Measurements from ENCODE around the gene GRHL1. TPM values are rescaled to one million over a fixed set of nuclear protein-coding genes. Genes with fewer than 3 reads are reported as not detected.
A peak's percentile ranks its signal among the peaks of the same experiment; 100 is the strongest.
"Not testable (repeated sequence)": the region's sequence is repeated elsewhere in the genome, so short reads cannot be mapped to it uniquely, and the experiment has no call there.

The GRHL1 gene
- total and polyA plus RNA-seq, 2 experiments from 2014 or later = 0.92 to 1.5 TPM

- Histone ChIP-seq H3K4me1 (ENCODE audit: low read depth) (no peaks in the 10 kb centered on the region), H3K27me3 (no peaks in the 10 kb centered on the region), H3K36me3 (peaks cover 9% of the 10 kb centered on the region), H3K9me3 (ENCODE audit: low read depth) (no peaks in the 10 kb centered on the region), H3K4me3 (no peak overlapping the region), H3K27ac (no peak overlapping the region)
- no peak for DNase-seq (ENCODE audit: low read depth in 1 of 2, low spot score in 1 of 2)
- no peak for TF ChIP-seq CTCF (IDR thresholded peaks at IDR 0.05; ENCODE audit: low read depth, low read length)
Observed at GRCh38 chr2:9910699-9911098, 40.8 kb upstream of the GRHL1 start.

GRCh38 chr2:9912468-9912867, 39.0 kb upstream of the GRHL1 start:
- TF ChIP-seq CTCF (IDR thresholded peaks at IDR 0.05; ENCODE audit: low read depth, low read length) = no peak
- Histone ChIP-seq H3K27me3 (no peaks in the 10 kb centered on the region), H3K36me3 (peaks cover 13% of the 10 kb centered on the region)

GRCh38 chr2:9914384-9915065, 37.0 kb upstream of the GRHL1 start:
- peak; percentile 25 for TF ChIP-seq CTCF (IDR thresholded peaks at IDR 0.05; ENCODE audit: low read depth, low read length)
- H3K36me3 ChIP-seq = peaks cover 18% of the 10 kb centered on the region

More at GRCh38 chr2:9912468-9912867, 39.0 kb upstream of the GRHL1 start:
- Histone ChIP-seq H3K27ac (no peak overlapping the region), H3K4me3 (no peak overlapping the region), H3K4me1 (ENCODE audit: low read depth) (no peaks in the 10 kb centered on the region), H3K9me3 (ENCODE audit: low read depth) (no peaks in the 10 kb centered on the region)
- no peak for DNase-seq (ENCODE audit: low read depth in 1 of 2, low spot score in 1 of 2)

GRCh38 chr2:9918275-9918674, 33.2 kb upstream of the GRHL1 start:
- Histone ChIP-seq H3K9me3 (ENCODE audit: low read depth) (no peaks in the 10 kb centered on the region), H3K4me3 (no peak overlapping the region), H3K36me3 (peaks cover 21% of the 10 kb centered on the region), H3K4me1 (ENCODE audit: low read depth) (no peaks in the 10 kb centered on the region), H3K27ac (peak overlapping the region; percentile 44), H3K27me3 (no peaks in the 10 kb centered on the region)
- peak in 1 of 2 donors; percentile 16 for DNase-seq (ENCODE audit: low read depth in 1 of 2, low spot score in 1 of 2)
- TF ChIP-seq CTCF (IDR thresholded peaks at IDR 0.05; ENCODE audit: low read depth, low read length) = no peak

More at GRCh38 chr2:9914384-9915065, 37.0 kb upstream of the GRHL1 start:
- Histone ChIP-seq H3K4me3 (no peak overlapping the region), H3K9me3 (ENCODE audit: low read depth) (no peaks in the 10 kb centered on the region), H3K27ac (no peak overlapping the region), H3K27me3 (no peaks in the 10 kb centered on the region), H3K4me1 (ENCODE audit: low read depth) (no peaks in the 10 kb centered on the region)
- DNase-seq (ENCODE audit: low read depth in 1 of 2, low spot score in 1 of 2) = peak in 1 of 2 donors; percentile 68

- Histone ChIP-seq H3K4me3 (no peak overlapping the region), H3K9me3 (ENCODE audit: low read depth) (no peaks in the 10 kb centered on the region), H3K27ac (no peak overlapping the region), H3K4me1 (ENCODE audit: low read depth) (no peaks in the 10 kb centered on the region), H3K27me3 (no peaks in the 10 kb centered on the region), H3K36me3 (peaks cover 19% of the 10 kb centered on the region)
- DNase-seq (ENCODE audit: low read depth in 1 of 2, low spot score in 1 of 2) = no peak
- no peak for TF ChIP-seq CTCF (IDR thresholded peaks at IDR 0.05; ENCODE audit: low read depth, low read length)
Observed at GRCh38 chr2:9919512-9919911, 32.0 kb upstream of the GRHL1 start.

GRCh38 chr2:9927020-9927419, 24.5 kb upstream of the GRHL1 start:
- H3K4me1 ChIP-seq (ENCODE audit: low read depth); H3K27ac ChIP-seq; DNase-seq (ENCODE audit: low read depth in 1 of 2, low spot score in 1 of 2); H3K27me3 ChIP-seq; H3K36me3 ChIP-seq; H3K4me3 ChIP-seq; H3K9me3 ChIP-seq (ENCODE audit: low read depth): not testable (repeated sequence)

All from cardiac muscle cell (in vitro differentiated cells and primary cell).